Muscle of leg (tissue), 11 donors: Measurements from ENCODE around the gene PITPNM3. TPM values are rescaled to one million over a fixed set of nuclear protein-coding genes. Genes with fewer than 3 reads are reported as not detected.

Source experiments
- DNase-seq: peaks from one replicate; pipeline ENCODE4 v3.0.0; 2013
- H3K27ac ChIP-seq: one replicate; pipeline ENCODE4 v1.5.1; 2013; ENCODE audit warnings: mild to moderate bottlenecking, low read length, control low read depth
- H3K27me3 ChIP-seq: one replicate; pipeline ENCODE4 v1.6.1; 2013; ENCODE audit warnings: low read length; ENCODE audit not compliant: control insufficient read depth, insufficient read depth
- H3K36me3 ChIP-seq: one replicate; pipeline ENCODE4 v1.6.1; 2013; ENCODE audit warnings: low read length; ENCODE audit not compliant: control insufficient read depth, insufficient read depth
- H3K4me1 ChIP-seq: one replicate; pipeline ENCODE4 v1.6.1; 2013; ENCODE audit warnings: low read length; ENCODE audit not compliant: control insufficient read depth, insufficient read depth
- H3K4me3 ChIP-seq: one replicate; pipeline ENCODE4 v1.5.1; 2013; ENCODE audit warnings: low read length, control low read depth
- H3K9me3 ChIP-seq: replicated peaks from 2 replicates; pipeline ENCODE4 v1.6.1; 2013; ENCODE audit warnings: low read depth, low read length; ENCODE audit not compliant: control insufficient read depth
- WGBS: methylation state at CpG from one replicate; pipeline ENCODE4 v1.1.5; 2013; ENCODE audit warnings: missing lambda C conversion rate; ENCODE audit not compliant: insufficient coverage; 5-methylcytosine and 5-hydroxymethylcytosine counted together
- polyA plus RNA-seq, 8 donors: library from polyadenylated mRNA; unstranded; fragments of 120-200 nt; gene quantifications; one replicate each; pipeline versions ENCODE4 v1.2.1 to v1.2.3, GENCODE V29; 2013; ENCODE audit warnings: inconsistent platforms in 1 of 8, low replicate concordance in 1 of 8; ENCODE audit not compliant: insufficient read length in 8 of 8, insufficient read depth in 1 of 8
- total RNA-seq: library from RNA; stranded (reverse); fragments of 120-200 nt; gene quantifications from one replicate; pipeline ENCODE4 v1.2.4, GENCODE V29; 2013

The PITPNM3 gene
- total and polyA plus RNA-seq, 9 donors, result 2.1 to 6.2 (median 4.2) TPM

DNA sequence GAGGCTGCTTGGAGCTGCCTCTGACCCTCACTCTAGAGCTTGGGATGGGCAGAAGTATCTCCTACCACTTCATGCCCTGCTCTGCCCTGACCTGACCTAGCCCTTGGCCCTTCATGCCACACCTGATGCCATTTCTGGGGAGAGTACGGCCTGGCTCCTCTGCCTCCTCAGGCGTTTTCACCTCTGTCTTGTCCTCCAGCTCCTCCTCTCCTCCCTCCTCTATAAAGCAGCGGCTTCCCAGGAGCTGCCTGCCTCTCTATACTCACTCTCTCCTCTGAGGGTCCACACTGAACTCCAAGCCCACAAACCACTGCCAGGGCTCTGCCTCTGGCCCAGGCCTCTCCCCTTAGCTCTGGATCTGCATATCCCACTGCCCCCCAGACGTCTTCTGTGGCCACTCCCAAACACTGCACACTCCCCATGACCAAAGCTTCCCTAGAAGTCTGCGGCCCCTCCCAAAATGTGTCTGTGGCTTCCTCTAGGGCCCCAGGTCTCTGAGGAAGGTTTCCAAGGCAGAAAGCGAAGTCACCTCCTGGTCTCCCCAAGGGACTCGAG is 52.6 kb downstream of the PITPNM3 start:
- H3K4me3 ChIP-seq, result no peak overlapping the region
- no peaks in the 10 kb centered on the region for H3K9me3 ChIP-seq
- peaks cover 36% of the 10 kb centered on the region for H3K4me1 ChIP-seq
- no peaks in the 10 kb centered on the region for H3K27me3 ChIP-seq
- H3K27ac ChIP-seq, result no peak overlapping the region
- no peak for DNase-seq
- 68% methylated on average over 7 of the region's 7 CpGs for WGBS
- H3K36me3 ChIP-seq, result no peaks in the 10 kb centered on the region

- no peak for DNase-seq
These were observed 53.4 kb downstream of the PITPNM3 start for GRCh38 chr17:6502871-6503509.

GRCh38 chr17:6502142-6502541 is 54.2 kb downstream of the PITPNM3 start:
- H3K4me1 ChIP-seq, result peaks cover 38% of the 10 kb centered on the region
- no peaks in the 10 kb centered on the region for H3K9me3 ChIP-seq
- no peaks in the 10 kb centered on the region for H3K36me3 ChIP-seq
- H3K4me3 ChIP-seq, result no peak overlapping the region
- H3K27ac ChIP-seq, result no peak overlapping the region
- no peaks in the 10 kb centered on the region for H3K27me3 ChIP-seq
- 92% methylated on average over 5 of the region's 11 CpGs for WGBS
- DNase-seq, result no peak

More at GRCh38 chr17:6502871-6503509, 53.4 kb downstream of the PITPNM3 start:
- Histone ChIP-seq H3K36me3 (no peaks in the 10 kb centered on the region), H3K4me3 (no peak overlapping the region), H3K9me3 (no peaks in the 10 kb centered on the region), H3K4me1 (peaks cover 36% of the 10 kb centered on the region), H3K27ac (no peak overlapping the region), H3K27me3 (no peaks in the 10 kb centered on the region)
- 85% methylated on average over 7 of the region's 8 CpGs for WGBS

- H3K36me3 ChIP-seq, result no peaks in the 10 kb centered on the region
- H3K4me1 ChIP-seq, result peaks cover 39% of the 10 kb centered on the region
- H3K4me3 ChIP-seq, result no peak overlapping the region
- no peak for DNase-seq
- H3K27ac ChIP-seq, result no peak overlapping the region
- 72% methylated on average over 3 of the region's 3 CpGs for WGBS
- H3K9me3 ChIP-seq, result no peaks in the 10 kb centered on the region
- no peaks in the 10 kb centered on the region for H3K27me3 ChIP-seq
These were observed 55.0 kb downstream of the PITPNM3 start for GRCh38 chr17:6501359-6501758.

GRCh38 chr17:6498901-6499540 is 57.3 kb downstream of the PITPNM3 start:
- DNase-seq, result no peak

DNA sequence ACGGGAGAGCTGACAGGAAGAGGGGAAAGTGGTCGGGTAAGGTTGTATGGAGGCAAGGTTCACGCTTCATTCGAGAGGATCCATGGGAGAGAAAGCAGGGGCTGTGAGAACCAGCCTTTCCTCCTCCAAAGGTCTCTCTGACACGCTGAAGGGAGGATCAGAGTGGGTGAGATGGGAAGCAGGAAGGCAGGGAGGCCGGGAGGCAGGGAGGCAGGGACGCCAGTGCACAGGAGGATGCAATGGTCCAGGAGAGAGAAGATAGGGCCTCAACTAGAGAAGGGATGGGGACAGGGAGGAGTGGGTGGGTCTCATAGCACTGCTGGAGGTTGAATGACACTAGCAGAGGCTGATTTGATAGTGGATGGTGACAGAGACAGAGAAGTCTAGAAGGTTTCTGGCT is 58.0 kb downstream of the PITPNM3 start:
- Histone ChIP-seq H3K4me3 (no peak overlapping the region), H3K36me3 (no peaks in the 10 kb centered on the region), H3K27me3 (no peaks in the 10 kb centered on the region), H3K4me1 (peaks cover 61% of the 10 kb centered on the region), H3K27ac (no peak overlapping the region), H3K9me3 (no peaks in the 10 kb centered on the region)
- DNase-seq, result no peak
- WGBS, result 77% methylated on average over 6 of the region's 7 CpGs

More at GRCh38 chr17:6498901-6499540, 57.3 kb downstream of the PITPNM3 start:
- Histone ChIP-seq H3K27ac (peak overlapping the region; percentile 50), H3K36me3 (no peaks in the 10 kb centered on the region), H3K27me3 (no peaks in the 10 kb centered on the region), H3K4me3 (no peak overlapping the region), H3K4me1 (peaks cover 55% of the 10 kb centered on the region), H3K9me3 (no peaks in the 10 kb centered on the region)
- WGBS, result 78% methylated on average over 9 of the region's 10 CpGs

- Histone ChIP-seq H3K4me3 (no peak overlapping the region), H3K9me3 (no peaks in the 10 kb centered on the region), H3K4me1 (peaks cover 66% of the 10 kb centered on the region), H3K36me3 (no peaks in the 10 kb centered on the region), H3K27ac (peak overlapping the region; percentile 85), H3K27me3 (no peaks in the 10 kb centered on the region)
- peak; percentile 31 for DNase-seq
- WGBS, result 33% methylated on average over 15 of the region's 17 CpGs
These were observed 58.7 kb downstream of the PITPNM3 start for GRCh38 chr17:6497496-6498221.

GRCh38 chr17:6496640-6497441 is 59.5 kb downstream of the PITPNM3 start:
- Histone ChIP-seq H3K4me1 (peaks cover 66% of the 10 kb centered on the region), H3K9me3 (no peaks in the 10 kb centered on the region), H3K27me3 (no peaks in the 10 kb centered on the region), H3K27ac (peak overlapping the region; percentile 85), H3K36me3 (no peaks in the 10 kb centered on the region), H3K4me3 (no peak overlapping the region)
- peak; percentile 71 for DNase-seq
- 52% methylated on average over 13 of the region's 15 CpGs for WGBS

DNA sequence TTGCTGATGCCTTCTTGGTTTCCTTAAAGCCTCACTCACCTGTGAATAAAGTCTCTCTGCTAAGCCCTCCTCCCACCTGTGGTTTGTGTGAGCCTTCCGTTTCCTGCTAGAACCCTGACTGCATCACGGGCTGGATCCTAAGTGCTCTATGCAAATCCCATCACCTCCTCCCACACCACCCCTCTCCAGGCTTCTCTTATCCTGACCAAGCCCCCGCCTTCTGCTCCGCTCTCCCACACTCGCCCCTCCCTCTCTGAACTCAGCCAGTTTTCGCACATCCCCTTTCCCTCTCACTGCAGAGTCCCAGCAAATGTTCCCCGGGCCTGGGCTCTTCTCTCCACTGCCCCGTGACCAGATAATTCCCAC is 60.3 kb downstream of the PITPNM3 start:
- Histone ChIP-seq H3K9me3 (no peaks in the 10 kb centered on the region), H3K4me3 (no peak overlapping the region), H3K36me3 (no peaks in the 10 kb centered on the region), H3K4me1 (peaks cover 66% of the 10 kb centered on the region), H3K27ac (no peak overlapping the region), H3K27me3 (no peaks in the 10 kb centered on the region)
- peak; percentile 39 for DNase-seq
- WGBS, result 3% methylated on average over 8 of the region's 8 CpGs
